MM.1S (cell line): ENCODE measurements around the gene BUD31.
A peak's percentile ranks its signal among the peaks of the same experiment; 100 is the strongest.

ENCODE experiments used
- DNase-seq: peaks from one replicate; pipeline ENCODE4 v3.0.0-alpha.2; 2015
- H2AFZ ChIP-seq: fragments of 300-600 bp; sonication (generic); 2 replicates; pipeline ENCODE4 v1.6.0; 2016; ENCODE audit warnings: antibody characterized with exemption, low read length
- H3F3A ChIP-seq: fragments of 300-600 bp; sonication (generic); 2 replicates; pipeline ENCODE4 v1.6.1; 2016; ENCODE audit warnings: mild to moderate bottlenecking, antibody characterized with exemption, low read length, moderate library complexity, mixed read lengths; ENCODE audit not compliant: insufficient read depth
- H3K27ac ChIP-seq: fragments of 300-600 bp; sonication (generic); 2 replicates; pipeline ENCODE4 v1.5.1; 2016; ENCODE audit warnings: mild to moderate bottlenecking, low read length
- H3K27me3 ChIP-seq: fragments of 300-600 bp; sonication (generic); replicated peaks from 2 replicates; pipeline ENCODE4 v1.6.0; 2016; ENCODE audit warnings: low read length; ENCODE audit not compliant: insufficient read depth
- H3K36me3 ChIP-seq: fragments of 300-600 bp; sonication (generic); replicated peaks from 2 replicates; pipeline ENCODE4 v1.6.1; 2016; ENCODE audit warnings: mild to moderate bottlenecking, low read length, mixed read lengths; ENCODE audit not compliant: insufficient read depth
- H3K4me1 ChIP-seq: fragments of 300-600 bp; sonication (generic); 2 replicates; pipeline ENCODE4 v1.6.1; 2016; ENCODE audit warnings: low read length, mixed read lengths
- H3K4me2 ChIP-seq: fragments of 300-600 bp; sonication (generic); 2 replicates; pipeline ENCODE4 v1.6.0; 2016; ENCODE audit warnings: low read depth, low read length
- H3K4me3 ChIP-seq: fragments of 300-600 bp; sonication (generic); 2 replicates; pipeline ENCODE4 v1.5.1; 2016; ENCODE audit warnings: low read length, mixed read lengths
- H3K79me2 ChIP-seq: fragments of 300-600 bp; sonication (generic); 2 replicates; pipeline ENCODE4 v1.6.1; 2016; ENCODE audit warnings: mixed run types, low read length, mixed read lengths
- H3K9ac ChIP-seq: fragments of 300-600 bp; sonication (generic); 2 replicates; pipeline ENCODE4 v1.6.1; 2016; ENCODE audit warnings: low read length, mixed read lengths
- H3K9me2 ChIP-seq: fragments of 300-600 bp; sonication (generic); replicated peaks from 2 replicates; pipeline ENCODE4 v1.6.1; 2016; ENCODE audit warnings: mild to moderate bottlenecking, low read length, mixed read lengths; ENCODE audit not compliant: insufficient read depth
- H3K9me3 ChIP-seq: fragments of 300-600 bp; sonication (generic); replicated peaks from 2 replicates; pipeline ENCODE4 v1.6.1; 2016; ENCODE audit warnings: mild to moderate bottlenecking, low read length, mixed read lengths; ENCODE audit not compliant: insufficient read depth
- H4K20me1 ChIP-seq: fragments of 300-600 bp; sonication (generic); 2 replicates; pipeline ENCODE4 v1.6.1; 2016; ENCODE audit warnings: mild to moderate bottlenecking, low read length, moderate library complexity, mixed read lengths; ENCODE audit not compliant: insufficient read depth
- CTCF ChIP-seq: fragments of 300-600 bp; sonication (generic); IDR thresholded peaks from 2 replicates; pipeline ENCODE4 v1.5.1; 2016; ENCODE audit warnings: antibody characterized with exemption, low read length, mixed read lengths
- EZH2 ChIP-seq: fragments of 300-600 bp; sonication (generic); optimal IDR thresholded peaks from 2 replicates; pipeline ENCODE3; 2017; ENCODE audit warnings: low read depth, mild to moderate bottlenecking, antibody characterized with exemption, low read length, mixed read lengths
- EZH2phosphoT487 ChIP-seq: fragments of 300-600 bp; sonication (generic); IDR thresholded peaks from 2 replicates; pipeline ENCODE4 v1.6.1; 2018; ENCODE audit warnings: antibody characterized with exemption, low read length

BUD31 gene

GRCh38 chr7:99446096-99446495, 37.3 kb downstream of the BUD31 start:
- no peak for DNase-seq
- H3K27ac ChIP-seq, result no peak overlapping the region

GRCh38 chr7:99447943-99448342, 39.2 kb downstream of the BUD31 start:
- Histone ChIP-seq H3K27ac (no peak overlapping the region), H3K27me3 (no peaks in the 10 kb centered on the region), H3K36me3 (peaks cover 12% of the 10 kb centered on the region), H3K4me1 (no peaks in the 10 kb centered on the region), H3K4me3 (no peak overlapping the region), H3F3A (no peaks in the 10 kb centered on the region), H2AFZ (no peak overlapping the region), H3K9me2 (no peaks in the 10 kb centered on the region), H3K9ac (no peak overlapping the region), H3K4me2 (no peak overlapping the region), H4K20me1 (no peaks in the 10 kb centered on the region), H3K9me3 (no peaks in the 10 kb centered on the region), H3K79me2 (peaks cover 51% of the 10 kb centered on the region)
- DNase-seq, result peak; percentile 35
- no peak for TF ChIP-seq EZH2
- TF ChIP-seq CTCF, result peak; percentile 48
- no peak for TF ChIP-seq EZH2phosphoT487

More at GRCh38 chr7:99446096-99446495, 37.3 kb downstream of the BUD31 start:
- no peaks in the 10 kb centered on the region for H3K4me1 ChIP-seq
- TF ChIP-seq EZH2, result no peak
- no peak for TF ChIP-seq EZH2phosphoT487
- no peak for TF ChIP-seq CTCF
- H3F3A ChIP-seq, result no peaks in the 10 kb centered on the region
- no peak overlapping the region for H3K4me3 ChIP-seq
- H3K9me2 ChIP-seq, result no peaks in the 10 kb centered on the region
- H3K9me3 ChIP-seq, result no peaks in the 10 kb centered on the region
- no peaks in the 10 kb centered on the region for H4K20me1 ChIP-seq
- peaks cover 14% of the 10 kb centered on the region for H3K36me3 ChIP-seq
- H3K4me2 ChIP-seq, result no peak overlapping the region
- H2AFZ ChIP-seq, result no peak overlapping the region
- H3K27me3 ChIP-seq, result no peaks in the 10 kb centered on the region
- H3K9ac ChIP-seq, result no peak overlapping the region
- H3K79me2 ChIP-seq, result peaks cover 61% of the 10 kb centered on the region

- H3K4me2 ChIP-seq, result no peak overlapping the region
- no peak for TF ChIP-seq CTCF
- no peak for TF ChIP-seq EZH2phosphoT487
- no peak for TF ChIP-seq EZH2
- H3K27me3 ChIP-seq, result no peaks in the 10 kb centered on the region
- no peaks in the 10 kb centered on the region for H4K20me1 ChIP-seq
- no peak overlapping the region for H2AFZ ChIP-seq
- H3K36me3 ChIP-seq, result peaks cover 8% of the 10 kb centered on the region
- no peak overlapping the region for H3K9ac ChIP-seq
- H3F3A ChIP-seq, result no peaks in the 10 kb centered on the region
- H3K9me2 ChIP-seq, result no peaks in the 10 kb centered on the region
- no peak overlapping the region for H3K27ac ChIP-seq
- H3K4me3 ChIP-seq, result no peak overlapping the region
- DNase-seq, result no peak
- H3K9me3 ChIP-seq, result no peaks in the 10 kb centered on the region
- H3K4me1 ChIP-seq, result no peaks in the 10 kb centered on the region
- H3K79me2 ChIP-seq, result peaks cover 46% of the 10 kb centered on the region
Observed at GRCh38 chr7:99448855-99449254, 40.1 kb downstream of the BUD31 start.
